Liver (tissue), 9 donors: ENCODE results near the gene FREM2. TPM values are rescaled to one million over a fixed set of nuclear protein-coding genes. Genes with fewer than 3 reads are reported as not detected.

Experiments
- DNase-seq: peaks from one replicate; pipeline ENCODE4 v3.0.0-alpha.2; 2017; ENCODE audit warnings: low spot score
- H3K27ac ChIP-seq, 2 donors: one replicate each; pipeline ENCODE4 v1.7.0; 2013; ENCODE audit warnings: inconsistent platforms in 2 of 2, low read length in 2 of 2, control low read depth in 1 of 2, low read depth in 1 of 2, mild to moderate bottlenecking in 1 of 2
- H3K27me3 ChIP-seq, 4 donors: one replicate each; pipeline versions ENCODE4 v1.6.1 to v1.7.0; 2013; ENCODE audit warnings: low read length in 3 of 4, inconsistent platforms in 1 of 4, mild to moderate bottlenecking in 1 of 4, moderate library complexity in 1 of 4; ENCODE audit not compliant: control insufficient read depth in 4 of 4, insufficient read depth in 4 of 4
- H3K36me3 ChIP-seq, 4 donors: one replicate each; pipeline versions ENCODE4 v1.6.1 to v1.7.0; 2013; ENCODE audit warnings: low read length in 3 of 4, mild to moderate bottlenecking in 3 of 4, low read depth in 1 of 4, moderate library complexity in 1 of 4; ENCODE audit not compliant: control insufficient read depth in 4 of 4, insufficient read depth in 3 of 4
- H3K4me1 ChIP-seq, 4 donors: one replicate each; pipeline versions ENCODE4 v1.6.1 to v1.7.0; 2013; ENCODE audit warnings: low read length in 3 of 4, mild to moderate bottlenecking in 3 of 4, moderate library complexity in 1 of 4; ENCODE audit not compliant: control insufficient read depth in 4 of 4, insufficient read depth in 4 of 4
- H3K4me3 ChIP-seq, 3 donors: one replicate each; pipeline versions ENCODE4 v1.6.1 to v1.7.0; 2013; ENCODE audit warnings: low read length in 3 of 3, control low read depth in 1 of 3, low read depth in 1 of 3, mild to moderate bottlenecking in 1 of 3
- H3K9ac ChIP-seq, 2 donors: one replicate each; pipeline ENCODE4 v1.7.0; 2013; ENCODE audit warnings: low read length in 2 of 2, mild to moderate bottlenecking in 2 of 2, moderate library complexity in 2 of 2, control low read depth in 1 of 2, low read depth in 1 of 2
- H3K9me3 ChIP-seq, 4 donors: one replicate each; pipeline versions ENCODE4 v1.6.1 to v1.7.0; 2013; ENCODE audit warnings: low read length in 3 of 4; ENCODE audit not compliant: control insufficient read depth in 4 of 4
- EGR1 ChIP-seq, 2 donors: IDR thresholded peaks; 2 replicates each; pipeline ENCODE4 v1.6.1; 2016 to 2018; ENCODE audit warnings: antibody characterized with exemption in 2 of 2, low read depth in 2 of 2
- FOXA1 ChIP-seq: IDR thresholded peaks from 2 replicates; pipeline ENCODE4 v1.6.1; 2016; ENCODE audit warnings: antibody characterized with exemption
- FOXA2 ChIP-seq: IDR thresholded peaks from 2 replicates; pipeline ENCODE4 v1.6.1; 2016; ENCODE audit warnings: antibody characterized with exemption
- HNF4A ChIP-seq, 2 donors: conservative IDR thresholded peaks; 2 replicates each; pipeline ENCODE4 v1.6.1; 2016; ENCODE audit warnings: antibody characterized with exemption in 2 of 2, mild to moderate bottlenecking in 2 of 2
- HNF4G ChIP-seq: IDR thresholded peaks from 2 replicates; pipeline ENCODE4 v1.6.1; 2016; ENCODE audit warnings: antibody characterized with exemption
- JUND ChIP-seq, 2 donors: IDR thresholded peaks; 2 replicates each; pipeline ENCODE4 v1.6.1; 2016; ENCODE audit warnings: antibody characterized with exemption in 2 of 2
- NR2F2 ChIP-seq: IDR thresholded peaks from 2 replicates; pipeline ENCODE4 v1.6.1; 2016; ENCODE audit warnings: antibody characterized with exemption
- RAD21 ChIP-seq, 2 donors: IDR thresholded peaks; 2 replicates each; pipeline ENCODE4 v1.6.1; 2016; ENCODE audit warnings: antibody characterized with exemption in 2 of 2, mild to moderate bottlenecking in 2 of 2
- RXRA ChIP-seq, 2 donors: IDR thresholded peaks; 2 replicates each; pipeline ENCODE4 v1.6.1; 2017 to 2018; ENCODE audit warnings: antibody characterized with exemption in 2 of 2, mild to moderate bottlenecking in 1 of 2
- SP1 ChIP-seq: IDR thresholded peaks from 2 replicates; pipeline ENCODE4 v1.6.1; 2018; ENCODE audit warnings: antibody characterized with exemption, mild to moderate bottlenecking
- TAF1 ChIP-seq: conservative IDR thresholded peaks from 2 replicates; pipeline ENCODE4 v1.6.1; 2016; ENCODE audit warnings: antibody characterized with exemption, mild to moderate bottlenecking
- YY1 ChIP-seq: IDR thresholded peaks from 2 replicates; pipeline ENCODE4 v1.6.1; 2016; ENCODE audit warnings: antibody characterized with exemption, mild to moderate bottlenecking
- WGBS: extraction: QIAGEN DNeasy Blood & Tissue Kit; methylation state at CpG from one replicate; pipeline ENCODE4 v1.1.7; 2013; 5-methylcytosine and 5-hydroxymethylcytosine counted together
- polyA plus RNA-seq, 2 donors: library from polyadenylated mRNA; stranded (reverse) in 1 of 2; unstranded in 1 of 2; fragments of 200-250 nt in 1 of 2; fragments of >200 nt in 1 of 2; fragmentation: Nextera tagmentation in 1 of 2; extraction: Ambion mirVana in 1 of 2; gene quantifications; one replicate each; pipeline versions ENCODE4 v1.2.1 to v1.2.3, GENCODE V29; 2013 to 2015
- total RNA-seq, 2 donors: library from RNA; depleted of rRNA; stranded (reverse); fragments of >200 nt; gene quantifications; one replicate each; pipeline ENCODE4 v1.2.3, GENCODE V29; 2014
- TF ChIP-seq, protein P1 (sequence below): IDR thresholded peaks from 2 replicates; pipeline ENCODE4 v1.6.1; 2016; ENCODE audit warnings: antibody characterized with exemption
- TF ChIP-seq, protein P2 (sequence below): fragments of 150-350 bp; IDR thresholded peaks from 2 replicates; pipeline ENCODE4 v1.5.1; 2017; ENCODE audit warnings: improper control_type of control experiment, low read depth, low read length; ENCODE audit not compliant: missing input control
- TF ChIP-seq, protein P3 (sequence below): IDR thresholded peaks from 2 replicates; pipeline ENCODE4 v1.6.1; 2016; ENCODE audit warnings: antibody characterized with exemption
- TF ChIP-seq, protein P4 (sequence below): IDR thresholded peaks from 2 replicates; pipeline ENCODE4 v1.6.1; 2016; ENCODE audit warnings: antibody characterized with exemption
- donor health status: healthy.
- donor health status: healthy.
- donor health status: healthy.
- donor health status: healthy.
- donor health status: healthy.

FREM2 gene
- total and polyA plus RNA-seq, 4 donors = 0.17 to 1.7 (median 0.37) TPM

DNA sequence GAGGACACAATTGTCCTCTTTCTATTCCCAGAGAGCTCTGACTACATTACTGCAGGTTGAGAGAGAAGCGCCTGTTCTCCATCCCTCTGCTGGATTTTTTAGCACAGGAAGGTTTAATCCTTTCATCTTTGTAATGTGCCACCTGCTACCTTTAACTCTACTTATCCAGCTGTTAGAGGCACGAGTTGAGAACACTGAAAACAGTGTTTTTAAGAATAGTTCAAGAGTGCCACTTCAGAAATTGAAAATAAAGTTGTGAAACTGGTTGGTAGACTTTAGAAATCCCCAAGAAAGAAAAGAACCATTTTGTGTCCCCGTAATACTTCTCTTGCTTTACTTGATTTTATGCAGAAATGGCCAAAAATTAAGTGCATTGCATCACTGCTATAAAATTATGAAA, 20.6 kb downstream of the FREM2 start:
- DNase-seq = no peak
- Histone ChIP-seq H3K4me1 (no peaks in the 10 kb centered on the region), H3K36me3 (no peaks in the 10 kb centered on the region), H3K27ac (no peak overlapping the region), H3K9me3 (no peaks in the 10 kb centered on the region), H3K4me3 (no peak overlapping the region), H3K9ac (no peak overlapping the region), H3K27me3 (no peaks in the 10 kb centered on the region)
- no peak for TF ChIP-seq TAF1
- TF ChIP-seq, protein P1, sequence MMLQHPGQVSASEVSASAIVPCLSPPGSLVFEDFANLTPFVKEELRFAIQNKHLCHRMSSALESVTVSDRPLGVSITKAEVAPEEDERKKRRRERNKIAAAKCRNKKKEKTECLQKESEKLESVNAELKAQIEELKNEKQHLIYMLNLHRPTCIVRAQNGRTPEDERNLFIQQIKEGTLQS = no peak
- 71% methylated on average over 3 of the region's 3 CpGs for WGBS

DNA sequence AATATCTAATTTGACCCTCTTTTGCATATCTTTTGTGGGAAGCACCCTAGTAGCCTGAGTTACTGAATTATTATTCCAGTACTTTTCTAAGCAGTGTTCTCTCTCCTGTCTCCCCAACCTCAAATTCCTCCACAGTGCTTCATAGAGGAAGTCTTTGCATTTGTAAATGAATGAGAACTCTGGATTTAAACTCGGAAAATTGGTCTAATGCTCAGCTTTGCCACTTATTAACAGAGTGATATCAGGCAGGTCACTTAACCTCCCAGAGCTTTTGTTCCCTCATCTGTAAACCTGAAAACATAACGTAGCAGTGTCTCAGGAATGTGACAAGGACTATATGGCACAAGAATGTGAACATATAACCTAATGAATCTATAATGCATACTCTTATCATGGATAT, 26.2 kb downstream of the FREM2 start:
- Histone ChIP-seq H3K4me3 (no peak overlapping the region), H3K9me3 (no peaks in the 10 kb centered on the region), H3K9ac (no peak overlapping the region), H3K27me3 (no peaks in the 10 kb centered on the region), H3K27ac (no peak overlapping the region), H3K4me1 (no peaks in the 10 kb centered on the region), H3K36me3 (no peaks in the 10 kb centered on the region)
- WGBS = 49% methylated on average over 2 of the region's 2 CpGs
- no peak for DNase-seq
- TF ChIP-seq FOXA2 (no peak), NR2F2 (no peak), JUND (IDR thresholded peaks at IDR 0.05) (no peak), TAF1 (no peak), SP1 (no peak), FOXA1 (no peak), EGR1 (IDR thresholded peaks at IDR 0.05; ENCODE audit: low read depth in 2 of 2) (no peak), HNF4G (no peak), RXRA (IDR thresholded peaks at IDR 0.05) (no peak), YY1 (no peak), RAD21 (IDR thresholded peaks at IDR 0.05) (no peak), HNF4A (conservative IDR thresholded peaks at IDR 0.05) (no peak)
- TF ChIP-seq, protein P2, sequence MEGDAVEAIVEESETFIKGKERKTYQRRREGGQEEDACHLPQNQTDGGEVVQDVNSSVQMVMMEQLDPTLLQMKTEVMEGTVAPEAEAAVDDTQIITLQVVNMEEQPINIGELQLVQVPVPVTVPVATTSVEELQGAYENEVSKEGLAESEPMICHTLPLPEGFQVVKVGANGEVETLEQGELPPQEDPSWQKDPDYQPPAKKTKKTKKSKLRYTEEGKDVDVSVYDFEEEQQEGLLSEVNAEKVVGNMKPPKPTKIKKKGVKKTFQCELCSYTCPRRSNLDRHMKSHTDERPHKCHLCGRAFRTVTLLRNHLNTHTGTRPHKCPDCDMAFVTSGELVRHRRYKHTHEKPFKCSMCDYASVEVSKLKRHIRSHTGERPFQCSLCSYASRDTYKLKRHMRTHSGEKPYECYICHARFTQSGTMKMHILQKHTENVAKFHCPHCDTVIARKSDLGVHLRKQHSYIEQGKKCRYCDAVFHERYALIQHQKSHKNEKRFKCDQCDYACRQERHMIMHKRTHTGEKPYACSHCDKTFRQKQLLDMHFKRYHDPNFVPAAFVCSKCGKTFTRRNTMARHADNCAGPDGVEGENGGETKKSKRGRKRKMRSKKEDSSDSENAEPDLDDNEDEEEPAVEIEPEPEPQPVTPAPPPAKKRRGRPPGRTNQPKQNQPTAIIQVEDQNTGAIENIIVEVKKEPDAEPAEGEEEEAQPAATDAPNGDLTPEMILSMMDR = no peak
- TF ChIP-seq, protein P3, sequence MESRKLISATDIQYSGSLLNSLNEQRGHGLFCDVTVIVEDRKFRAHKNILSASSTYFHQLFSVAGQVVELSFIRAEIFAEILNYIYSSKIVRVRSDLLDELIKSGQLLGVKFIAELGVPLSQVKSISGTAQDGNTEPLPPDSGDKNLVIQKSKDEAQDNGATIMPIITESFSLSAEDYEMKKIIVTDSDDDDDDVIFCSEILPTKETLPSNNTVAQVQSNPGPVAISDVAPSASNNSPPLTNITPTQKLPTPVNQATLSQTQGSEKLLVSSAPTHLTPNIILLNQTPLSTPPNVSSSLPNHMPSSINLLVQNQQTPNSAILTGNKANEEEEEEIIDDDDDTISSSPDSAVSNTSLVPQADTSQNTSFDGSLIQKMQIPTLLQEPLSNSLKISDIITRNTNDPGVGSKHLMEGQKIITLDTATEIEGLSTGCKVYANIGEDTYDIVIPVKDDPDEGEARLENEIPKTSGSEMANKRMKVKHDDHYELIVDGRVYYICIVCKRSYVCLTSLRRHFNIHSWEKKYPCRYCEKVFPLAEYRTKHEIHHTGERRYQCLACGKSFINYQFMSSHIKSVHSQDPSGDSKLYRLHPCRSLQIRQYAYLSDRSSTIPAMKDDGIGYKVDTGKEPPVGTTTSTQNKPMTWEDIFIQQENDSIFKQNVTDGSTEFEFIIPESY = no peak
- TF ChIP-seq, protein P1 = no peak
- TF ChIP-seq, protein P4, sequence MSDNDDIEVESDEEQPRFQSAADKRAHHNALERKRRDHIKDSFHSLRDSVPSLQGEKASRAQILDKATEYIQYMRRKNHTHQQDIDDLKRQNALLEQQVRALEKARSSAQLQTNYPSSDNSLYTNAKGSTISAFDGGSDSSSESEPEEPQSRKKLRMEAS = no peak

DNA sequence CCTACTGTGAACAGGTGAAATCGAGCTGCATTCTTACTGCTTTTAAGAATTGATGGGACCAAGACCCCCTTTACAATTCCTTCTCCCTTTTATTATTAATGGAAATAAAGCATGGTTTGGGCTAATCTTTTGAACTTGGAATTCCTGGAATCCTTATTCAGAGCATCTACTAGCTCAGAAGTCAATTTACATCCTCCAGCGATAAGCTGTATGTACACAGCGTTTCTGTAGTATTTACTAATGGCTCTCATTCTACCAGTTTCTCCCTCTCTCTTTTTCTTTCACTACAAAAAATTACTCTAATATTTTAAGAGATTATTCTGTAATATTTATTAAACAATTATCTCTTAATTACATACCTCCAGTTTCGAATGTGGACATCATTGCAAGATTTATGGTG, 31.5 kb downstream of the FREM2 start:
- WGBS = 72% methylated on average over 4 of the region's 4 CpGs
- H3K4me3 ChIP-seq = no peak overlapping the region
- no peak for DNase-seq
- H3K27ac ChIP-seq = no peak overlapping the region
- no peaks in the 10 kb centered on the region for H3K9me3 ChIP-seq
- peaks cover 0 to 3% (median 0%) of the 10 kb centered on the region in 4 donors for H3K27me3 ChIP-seq
- H3K9ac ChIP-seq = no peak overlapping the region
- H3K4me1 ChIP-seq = no peaks in the 10 kb centered on the region
- no peaks in the 10 kb centered on the region for H3K36me3 ChIP-seq
- TF ChIP-seq, protein P3 = no peak
- TF ChIP-seq FOXA1 (no peak), SP1 (no peak), TAF1 (no peak), FOXA2 (no peak)
- TF ChIP-seq, protein P2 = no peak
